HepG2 (cell line): ENCODE results near the gene COL26A1. TPM values are rescaled to one million over a fixed set of nuclear protein-coding genes. Genes with fewer than 3 reads are reported as not detected.
A peak's percentile ranks its signal among the peaks of the same experiment; 100 is the strongest.

Experiments
- AKAP8 ChIP-seq: sonication (generic); formaldehyde crosslinking; IDR thresholded peaks from 2 replicates; pipeline ENCODE4 v1.5.1; 2020; ENCODE audit warnings: mild to moderate bottlenecking, missing genetic modification reagents
- NR3C1 ChIP-seq: sonication (generic); formaldehyde crosslinking; IDR thresholded peaks from 2 replicates; pipeline ENCODE4 v1.4.0; 2020; ENCODE audit warnings: missing genetic modification reagents
- PRMT3 ChIP-seq: sonication (generic); formaldehyde crosslinking; IDR thresholded peaks from 2 replicates; pipeline ENCODE4 v1.8.1; 2022; ENCODE audit warnings: low read depth, mild to moderate bottlenecking, moderate library complexity, missing genetic modification reagents, borderline replicate concordance
- RARG ChIP-seq: sonication (generic); formaldehyde crosslinking; IDR thresholded peaks from 2 replicates; pipeline ENCODE4 v1.4.0; 2020; ENCODE audit warnings: low read depth, mild to moderate bottlenecking, missing genetic modification reagents
- RFXAP ChIP-seq: sonication (generic); formaldehyde crosslinking; IDR thresholded peaks from 2 replicates; pipeline ENCODE4 v1.4.0; 2020; ENCODE audit warnings: missing genetic modification reagents, borderline replicate concordance
- ZMYM4 ChIP-seq: sonication (generic); formaldehyde crosslinking; IDR thresholded peaks from 2 replicates; pipeline ENCODE4 v1.8.1; 2023; ENCODE audit warnings: mild to moderate bottlenecking, missing genetic modification reagents
- ZNF598 ChIP-seq: sonication (generic); formaldehyde crosslinking; IDR thresholded peaks from 2 replicates; pipeline ENCODE4 v1.5.1; 2020; ENCODE audit warnings: mild to moderate bottlenecking, missing genetic modification reagents, borderline replicate concordance
- ZNF672 ChIP-seq: sonication (generic); formaldehyde crosslinking; IDR thresholded peaks from 2 replicates; pipeline ENCODE4 v1.8.1; 2022; ENCODE audit warnings: missing genetic modification reagents
- ZNF674 ChIP-seq: sonication (generic); formaldehyde crosslinking; IDR thresholded peaks from 2 replicates; pipeline ENCODE4 v1.5.0; 2020; ENCODE audit warnings: low read depth, mild to moderate bottlenecking, missing genetic modification reagents
- ZNF768 ChIP-seq: sonication (generic); formaldehyde crosslinking; IDR thresholded peaks from 2 replicates; pipeline ENCODE4 v1.4.0; 2020; ENCODE audit warnings: missing genetic modification reagents
- ZNF788 ChIP-seq: sonication (generic); formaldehyde crosslinking; IDR thresholded peaks from 2 replicates; pipeline ENCODE4 v1.5.0; 2020; ENCODE audit warnings: mild to moderate bottlenecking, missing genetic modification reagents, borderline replicate concordance
- polyA plus RNA-seq, 8 experiments: library from polyadenylated mRNA; depleted of rRNA in 3 of 8; stranded (reverse) in 7 of 8; unstranded in 1 of 8; fragments of >200 nt; fragmentation: Illumina TruSeq in 4 of 8; extraction: Trizol in 4 of 8; gene quantifications; 2 replicates each; pipeline versions ENCODE4 v1.2.1 to v1.2.3, GENCODE V29; 2011 to 2016; ENCODE audit warnings: low read depth in 4 of 8, missing spikeins in 1 of 8, mixed read lengths in 1 of 8; ENCODE audit not compliant: insufficient read depth in 1 of 8
- total RNA-seq, 5 experiments: library from RNA; depleted of rRNA; stranded (reverse); fragments of >200 nt; fragmentation: Illumina TruSeq; extraction: Trizol; gene quantifications; 2 replicates each; pipeline ENCODE4 v1.2.3, GENCODE V29; 2016; ENCODE audit warnings: low read depth in 1 of 5
- TF ChIP-seq, protein P1 (sequence below): sonication (generic); formaldehyde crosslinking; IDR thresholded peaks from 2 replicates; pipeline ENCODE4 v1.4.0; 2020; ENCODE audit warnings: missing genetic modification reagents
- TF ChIP-seq, protein P2 (sequence below): sonication (generic); formaldehyde crosslinking; IDR thresholded peaks from 2 replicates; pipeline ENCODE4 v1.8.0; 2022; ENCODE audit warnings: mild to moderate bottlenecking, missing genetic modification reagents, moderate library complexity
- TF ChIP-seq, protein P3 (sequence below): sonication (generic); formaldehyde crosslinking; IDR thresholded peaks from 2 replicates; pipeline ENCODE4 v1.5.0; 2020; ENCODE audit warnings: mild to moderate bottlenecking, missing genetic modification reagents, moderate library complexity
- TF ChIP-seq, protein P4 (sequence below): sonication (generic); formaldehyde crosslinking; IDR thresholded peaks from 2 replicates; pipeline ENCODE4 v1.8.0; 2022; ENCODE audit warnings: missing genetic modification reagents, mild to moderate bottlenecking, moderate library complexity, borderline replicate concordance
- TF ChIP-seq, protein P5 (sequence below): sonication (generic); formaldehyde crosslinking; IDR thresholded peaks from 2 replicates; pipeline ENCODE4 v1.8.0; 2023; ENCODE audit warnings: mild to moderate bottlenecking, missing genetic modification reagents

COL26A1 gene
- total and polyA plus RNA-seq, 2 of the 13 experiments (the other 11 are each of a cell fraction or from before 2014, with no cell fraction given), result 7.8 to 9.2 TPM

DNA sequence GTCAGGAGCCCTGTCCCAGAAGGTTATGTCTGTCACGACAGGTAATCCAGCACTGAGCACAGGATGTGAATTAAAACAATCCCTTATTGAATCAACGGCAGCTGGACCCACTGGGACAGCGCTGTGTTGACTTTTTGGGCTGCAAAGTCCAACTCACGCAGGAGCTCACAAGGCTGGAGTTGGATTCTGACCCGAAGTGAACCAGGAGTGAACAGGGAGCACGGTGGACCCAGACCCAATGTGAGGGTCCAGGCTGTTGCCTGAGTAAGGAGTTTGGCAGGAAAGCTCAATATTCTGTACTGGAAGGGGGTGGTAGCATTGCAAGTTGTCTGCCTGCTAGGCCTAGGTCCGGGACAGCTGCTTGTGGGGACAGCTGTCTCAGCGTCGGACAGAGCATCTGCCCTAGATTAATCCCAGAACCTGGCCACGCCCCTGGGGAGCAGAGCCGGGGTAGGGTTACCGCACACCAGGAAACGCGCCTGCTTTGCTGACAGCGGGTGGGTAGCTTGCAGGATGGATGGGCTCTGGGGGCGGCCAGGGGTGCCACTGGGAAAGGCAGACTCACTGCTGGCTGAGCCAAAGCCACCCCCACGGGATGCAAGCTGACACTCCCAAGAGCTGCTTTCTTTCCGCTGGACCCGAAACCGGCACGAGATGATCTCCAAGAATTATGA lies 24.0 kb downstream of the COL26A1 start (continued):
- TF ChIP-seq, protein P1, sequence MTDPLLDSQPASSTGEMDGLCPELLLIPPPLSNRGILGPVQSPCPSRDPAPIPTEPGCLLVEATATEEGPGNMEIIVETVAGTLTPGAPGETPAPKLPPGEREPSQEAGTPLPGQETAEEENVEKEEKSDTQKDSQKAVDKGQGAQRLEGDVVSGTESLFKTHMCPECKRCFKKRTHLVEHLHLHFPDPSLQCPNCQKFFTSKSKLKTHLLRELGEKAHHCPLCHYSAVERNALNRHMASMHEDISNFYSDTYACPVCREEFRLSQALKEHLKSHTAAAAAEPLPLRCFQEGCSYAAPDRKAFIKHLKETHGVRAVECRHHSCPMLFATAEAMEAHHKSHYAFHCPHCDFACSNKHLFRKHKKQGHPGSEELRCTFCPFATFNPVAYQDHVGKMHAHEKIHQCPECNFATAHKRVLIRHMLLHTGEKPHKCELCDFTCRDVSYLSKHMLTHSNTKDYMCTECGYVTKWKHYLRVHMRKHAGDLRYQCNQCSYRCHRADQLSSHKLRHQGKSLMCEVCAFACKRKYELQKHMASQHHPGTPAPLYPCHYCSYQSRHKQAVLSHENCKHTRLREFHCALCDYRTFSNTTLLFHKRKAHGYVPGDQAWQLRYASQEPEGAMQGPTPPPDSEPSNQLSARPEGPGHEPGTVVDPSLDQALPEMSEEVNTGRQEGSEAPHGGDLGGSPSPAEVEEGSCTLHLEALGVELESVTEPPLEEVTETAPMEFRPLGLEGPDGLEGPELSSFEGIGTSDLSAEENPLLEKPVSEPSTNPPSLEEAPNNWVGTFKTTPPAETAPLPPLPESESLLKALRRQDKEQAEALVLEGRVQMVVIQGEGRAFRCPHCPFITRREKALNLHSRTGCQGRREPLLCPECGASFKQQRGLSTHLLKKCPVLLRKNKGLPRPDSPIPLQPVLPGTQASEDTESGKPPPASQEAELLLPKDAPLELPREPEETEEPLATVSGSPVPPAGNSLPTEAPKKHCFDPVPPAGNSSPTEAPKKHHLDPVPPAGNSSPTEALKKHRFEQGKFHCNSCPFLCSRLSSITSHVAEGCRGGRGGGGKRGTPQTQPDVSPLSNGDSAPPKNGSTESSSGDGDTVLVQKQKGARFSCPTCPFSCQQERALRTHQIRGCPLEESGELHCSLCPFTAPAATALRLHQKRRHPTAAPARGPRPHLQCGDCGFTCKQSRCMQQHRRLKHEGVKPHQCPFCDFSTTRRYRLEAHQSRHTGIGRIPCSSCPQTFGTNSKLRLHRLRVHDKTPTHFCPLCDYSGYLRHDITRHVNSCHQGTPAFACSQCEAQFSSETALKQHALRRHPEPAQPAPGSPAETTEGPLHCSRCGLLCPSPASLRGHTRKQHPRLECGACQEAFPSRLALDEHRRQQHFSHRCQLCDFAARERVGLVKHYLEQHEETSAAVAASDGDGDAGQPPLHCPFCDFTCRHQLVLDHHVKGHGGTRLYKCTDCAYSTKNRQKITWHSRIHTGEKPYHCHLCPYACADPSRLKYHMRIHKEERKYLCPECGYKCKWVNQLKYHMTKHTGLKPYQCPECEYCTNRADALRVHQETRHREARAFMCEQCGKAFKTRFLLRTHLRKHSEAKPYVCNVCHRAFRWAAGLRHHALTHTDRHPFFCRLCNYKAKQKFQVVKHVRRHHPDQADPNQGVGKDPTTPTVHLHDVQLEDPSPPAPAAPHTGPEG (CRISPR knock-in tag), result no peak
- TF ChIP-seq ZNF768 (no peak), ZNF672 (CRISPR knock-in tag) (no peak), RFXAP (CRISPR knock-in tag) (no peak), ZNF788 (CRISPR knock-in tag) (peak; percentile 50; the same call in 1 of the 2 replicates), ZNF674 (CRISPR knock-in tag) (no peak), AKAP8 (CRISPR knock-in tag) (no peak), PRMT3 (CRISPR knock-in tag) (no peak), NR3C1 (CRISPR knock-in tag) (no peak), RARG (CRISPR knock-in tag) (no peak), ZMYM4 (no peak), ZNF598 (peak; percentile 83; the same call in 1 of the 2 replicates)
- TF ChIP-seq, protein P2, sequence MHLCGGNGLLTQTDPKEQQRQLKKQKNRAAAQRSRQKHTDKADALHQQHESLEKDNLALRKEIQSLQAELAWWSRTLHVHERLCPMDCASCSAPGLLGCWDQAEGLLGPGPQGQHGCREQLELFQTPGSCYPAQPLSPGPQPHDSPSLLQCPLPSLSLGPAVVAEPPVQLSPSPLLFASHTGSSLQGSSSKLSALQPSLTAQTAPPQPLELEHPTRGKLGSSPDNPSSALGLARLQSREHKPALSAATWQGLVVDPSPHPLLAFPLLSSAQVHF (CRISPR knock-in tag), result no peak
- TF ChIP-seq, protein P3, sequence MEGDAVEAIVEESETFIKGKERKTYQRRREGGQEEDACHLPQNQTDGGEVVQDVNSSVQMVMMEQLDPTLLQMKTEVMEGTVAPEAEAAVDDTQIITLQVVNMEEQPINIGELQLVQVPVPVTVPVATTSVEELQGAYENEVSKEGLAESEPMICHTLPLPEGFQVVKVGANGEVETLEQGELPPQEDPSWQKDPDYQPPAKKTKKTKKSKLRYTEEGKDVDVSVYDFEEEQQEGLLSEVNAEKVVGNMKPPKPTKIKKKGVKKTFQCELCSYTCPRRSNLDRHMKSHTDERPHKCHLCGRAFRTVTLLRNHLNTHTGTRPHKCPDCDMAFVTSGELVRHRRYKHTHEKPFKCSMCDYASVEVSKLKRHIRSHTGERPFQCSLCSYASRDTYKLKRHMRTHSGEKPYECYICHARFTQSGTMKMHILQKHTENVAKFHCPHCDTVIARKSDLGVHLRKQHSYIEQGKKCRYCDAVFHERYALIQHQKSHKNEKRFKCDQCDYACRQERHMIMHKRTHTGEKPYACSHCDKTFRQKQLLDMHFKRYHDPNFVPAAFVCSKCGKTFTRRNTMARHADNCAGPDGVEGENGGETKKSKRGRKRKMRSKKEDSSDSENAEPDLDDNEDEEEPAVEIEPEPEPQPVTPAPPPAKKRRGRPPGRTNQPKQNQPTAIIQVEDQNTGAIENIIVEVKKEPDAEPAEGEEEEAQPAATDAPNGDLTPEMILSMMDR, result no peak
- TF ChIP-seq, protein P4, sequence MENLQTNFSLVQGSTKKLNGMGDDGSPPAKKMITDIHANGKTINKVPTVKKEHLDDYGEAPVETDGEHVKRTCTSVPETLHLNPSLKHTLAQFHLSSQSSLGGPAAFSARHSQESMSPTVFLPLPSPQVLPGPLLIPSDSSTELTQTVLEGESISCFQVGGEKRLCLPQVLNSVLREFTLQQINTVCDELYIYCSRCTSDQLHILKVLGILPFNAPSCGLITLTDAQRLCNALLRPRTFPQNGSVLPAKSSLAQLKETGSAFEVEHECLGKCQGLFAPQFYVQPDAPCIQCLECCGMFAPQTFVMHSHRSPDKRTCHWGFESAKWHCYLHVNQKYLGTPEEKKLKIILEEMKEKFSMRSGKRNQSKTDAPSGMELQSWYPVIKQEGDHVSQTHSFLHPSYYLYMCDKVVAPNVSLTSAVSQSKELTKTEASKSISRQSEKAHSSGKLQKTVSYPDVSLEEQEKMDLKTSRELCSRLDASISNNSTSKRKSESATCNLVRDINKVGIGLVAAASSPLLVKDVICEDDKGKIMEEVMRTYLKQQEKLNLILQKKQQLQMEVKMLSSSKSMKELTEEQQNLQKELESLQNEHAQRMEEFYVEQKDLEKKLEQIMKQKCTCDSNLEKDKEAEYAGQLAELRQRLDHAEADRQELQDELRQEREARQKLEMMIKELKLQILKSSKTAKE (CRISPR knock-in tag), result 0 out of 2 replicates have a peak, but pooled peaks have one; percentile 42
- TF ChIP-seq, protein P5, sequence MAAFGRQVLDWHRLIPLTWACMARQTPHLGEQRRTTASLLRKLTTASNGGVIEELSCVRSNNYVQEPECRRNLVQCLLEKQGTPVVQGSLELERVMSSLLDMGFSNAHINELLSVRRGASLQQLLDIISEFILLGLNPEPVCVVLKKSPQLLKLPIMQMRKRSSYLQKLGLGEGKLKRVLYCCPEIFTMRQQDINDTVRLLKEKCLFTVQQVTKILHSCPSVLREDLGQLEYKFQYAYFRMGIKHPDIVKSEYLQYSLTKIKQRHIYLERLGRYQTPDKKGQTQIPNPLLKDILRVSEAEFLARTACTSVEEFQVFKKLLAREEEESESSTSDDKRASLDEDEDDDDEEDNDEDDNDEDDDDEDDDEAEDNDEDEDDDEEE (CRISPR knock-in tag), result no peak; the same call in 1 of the 2 replicates
